WTC11 (cell line): ENCODE results near the gene THAP9. TPM values are rescaled to one million over a fixed set of nuclear protein-coding genes. Genes with fewer than 3 reads are reported as not detected.

Source experiments
- ATAC-seq: fragments of 200-7000 bp; cut with Tn5 transposase; 2 replicates; pipeline ENCODE4 v1.10.0; 2021; ENCODE audit warnings: mild to moderate bottlenecking, moderate library complexity
- CTCF ChIA-PET: fragments of 300-600 bp; sonication (Branson Sonifier 250); formaldehyde crosslinking; loops from one replicate; lab custom pipeline; 2021; ENCODE audit warnings: antibody characterized with exemption; lab: Charles Lee
- POLR2A ChIA-PET: fragments of 350-600 bp; sonication (Branson Sonifier 250); formaldehyde crosslinking; loops from one replicate; lab custom pipeline; 2021; ENCODE audit warnings: antibody characterized with exemption; lab: Charles Lee
- DNase-seq: peaks from one replicate; pipeline ENCODE4 v3.0.0; 2021; ENCODE audit warnings: low spot score
- H3K27ac Mint-ChIP-seq: 2 replicates; pipeline ENCODE4 v1.8.0; 2021; ENCODE audit warnings: mixed read lengths
- H3K27me3 Mint-ChIP-seq: 2 replicates; pipeline ENCODE4 v1.8.0; 2021; ENCODE audit warnings: low read depth, mild to moderate bottlenecking, moderate library complexity, mixed read lengths
- H3K36me3 Mint-ChIP-seq: 2 replicates; pipeline ENCODE4 v1.8.0; 2021; ENCODE audit warnings: mixed read lengths
- H3K4me1 Mint-ChIP-seq: 2 replicates; pipeline ENCODE4 v1.8.0; 2022; ENCODE audit warnings: mixed read lengths
- H3K4me3 Mint-ChIP-seq: 2 replicates; pipeline ENCODE4 v1.8.0; 2021; ENCODE audit warnings: mild to moderate bottlenecking, moderate library complexity, mixed read lengths
- H3K9me3 Mint-ChIP-seq: 2 replicates; pipeline ENCODE4 v1.8.0; 2021; ENCODE audit warnings: mixed read lengths
- ATF1 ChIP-seq: sonication (generic); formaldehyde crosslinking; IDR thresholded peaks from 2 replicates; pipeline ENCODE4 v1.8.1; 2023; ENCODE audit warnings: mild to moderate bottlenecking, moderate library complexity, missing genetic modification reagents
- CBFB ChIP-seq: sonication (generic); formaldehyde crosslinking; IDR thresholded peaks from 2 replicates; pipeline ENCODE4 v1.8.1; 2022; ENCODE audit warnings: mild to moderate bottlenecking, low read depth, missing genetic modification reagents
- CTCF ChIP-seq: fragments of 200-600 bp; IDR thresholded peaks from 2 replicates; pipeline ENCODE4 v1.8.0; 2022; ENCODE audit warnings: antibody characterized with exemption
- E2F4 ChIP-seq: sonication (generic); formaldehyde crosslinking; IDR thresholded peaks from 2 replicates; pipeline ENCODE4 v1.8.1; 2022; ENCODE audit warnings: low read depth, mild to moderate bottlenecking, moderate library complexity, missing genetic modification reagents, borderline replicate concordance
- ESRRA ChIP-seq: sonication (generic); formaldehyde crosslinking; IDR thresholded peaks from 2 replicates; pipeline ENCODE4 v1.8.1; 2022; ENCODE audit warnings: mild to moderate bottlenecking, missing genetic modification reagents, borderline replicate concordance
- ETV6 ChIP-seq: sonication (generic); formaldehyde crosslinking; IDR thresholded peaks from 2 replicates; pipeline ENCODE4 v1.8.1; 2022; ENCODE audit warnings: mild to moderate bottlenecking, missing genetic modification reagents
- FOXP1 ChIP-seq: sonication (generic); formaldehyde crosslinking; IDR thresholded peaks from 2 replicates; pipeline ENCODE4 v1.8.0; 2022; ENCODE audit warnings: missing genetic modification reagents, mild to moderate bottlenecking, moderate library complexity, borderline replicate concordance
- GRHL2 ChIP-seq: fragments of 250-450 bp; sonication (Bioruptor Pico); IDR thresholded peaks from 2 replicates; pipeline ENCODE4 v1.8.0; 2022; ENCODE audit warnings: mild to moderate bottlenecking, moderate library complexity; ENCODE audit not compliant: insufficient replicate concordance, severe bottlenecking
- HMGXB4 ChIP-seq: sonication (generic); formaldehyde crosslinking; IDR thresholded peaks from 2 replicates; pipeline ENCODE4 v1.8.1; 2023; ENCODE audit warnings: mild to moderate bottlenecking, moderate library complexity, missing genetic modification reagents
- IRF1 ChIP-seq: sonication (generic); formaldehyde crosslinking; IDR thresholded peaks from 2 replicates; pipeline ENCODE4 v1.8.0; 2023; ENCODE audit warnings: missing genetic modification reagents
- JUN ChIP-seq: sonication (generic); formaldehyde crosslinking; IDR thresholded peaks from 2 replicates; pipeline ENCODE4 v1.8.0; 2023; ENCODE audit warnings: mild to moderate bottlenecking, missing genetic modification reagents
- KAT7 ChIP-seq: sonication (generic); formaldehyde crosslinking; IDR thresholded peaks from 2 replicates; pipeline ENCODE4 v1.8.1; 2023; ENCODE audit warnings: missing genetic modification reagents, mild to moderate bottlenecking, borderline replicate concordance
- MYBL2 ChIP-seq: sonication (generic); formaldehyde crosslinking; IDR thresholded peaks from 2 replicates; pipeline ENCODE4 v1.8.1; 2023; ENCODE audit warnings: mild to moderate bottlenecking, moderate library complexity, missing genetic modification reagents
- NFATC4 ChIP-seq: fragments of 250-450 bp; sonication (Bioruptor Pico); IDR thresholded peaks from 2 replicates; pipeline ENCODE4 v1.9.0; 2021; ENCODE audit warnings: mild to moderate bottlenecking
- NR2C2 ChIP-seq: sonication (generic); formaldehyde crosslinking; IDR thresholded peaks from 2 replicates; pipeline ENCODE4 v1.8.0; 2022; ENCODE audit warnings: mild to moderate bottlenecking, missing genetic modification reagents
- NR3C1 ChIP-seq: sonication (generic); formaldehyde crosslinking; conservative IDR thresholded peaks from 2 replicates; pipeline ENCODE4 v1.8.1; 2023; ENCODE audit warnings: low read depth, mild to moderate bottlenecking, missing genetic modification reagents
- PRDM15 ChIP-seq: sonication (generic); formaldehyde crosslinking; IDR thresholded peaks from 2 replicates; pipeline ENCODE4 v1.8.0; 2022; ENCODE audit warnings: missing genetic modification reagents
- total RNA-seq: library from RNA; stranded (reverse); gene quantifications from 3 replicates; pipeline ENCODE4 v1.2.3, GENCODE V29; 2021

THAP9 gene
- total RNA-seq, 1 experiment from 2014 or later, result 17.7 TPM

GRCh38 chr4:82890528-82890900, 10.0 kb upstream of the THAP9 start:
- ChIA-PET POLR2A (interaction anchor here (0.8 kb wide), 1 partner anchor 9 kb away, joined by 3 read pairs; no protein-coding TSS in a partner anchor), CTCF (interaction anchor here (1.0 kb wide), 1 partner anchor 38 kb away, joined by 4 read pairs; no protein-coding TSS in a partner anchor)
- TF ChIP-seq JUN (CRISPR knock-in tag), result no peak
- TF ChIP-seq KAT7 (CRISPR knock-in tag), result no peak
- TF ChIP-seq CTCF, result no peak
- TF ChIP-seq NFATC4 (CRISPR knock-in tag), result no peak
- no peak for TF ChIP-seq ATF1 (CRISPR knock-in tag)
- TF ChIP-seq PRDM15 (CRISPR knock-in tag), result no peak
- no peak for TF ChIP-seq NR2C2 (CRISPR knock-in tag)
- Mint-ChIP-seq H3K27ac (peak overlapping the region; percentile 100), H3K9me3 (no peaks in the 10 kb centered on the region), H3K4me1 (peaks cover 33% of the 10 kb centered on the region), H3K36me3 (peaks cover 21% of the 10 kb centered on the region), H3K27me3 (no peaks in the 10 kb centered on the region), H3K4me3 (peak overlapping the region; percentile 93)
- DNase-seq (no peak), ATAC-seq (no peak)

- H3K4me3 Mint-ChIP-seq, result peak within 1 kb of the TSS; percentile 93
- ChIA-PET CTCF (interaction anchor here (1.0 kb wide), 1 partner anchor 39 kb away, joined by 4 read pairs; no protein-coding TSS in a partner anchor), POLR2A (no interaction called here)
- DNase-seq (peak; percentile 96), ATAC-seq (peak; percentile 93)
- peaks cover 33% of the 10 kb centered on the region for H3K4me1 Mint-ChIP-seq
- H3K27me3 Mint-ChIP-seq, result no peaks in the 10 kb centered on the region
- H3K27ac Mint-ChIP-seq, result peak within 1 kb of the TSS; percentile 100
- H3K9me3 Mint-ChIP-seq, result no peaks in the 10 kb centered on the region
- peaks cover 25% of the 10 kb centered on the region for H3K36me3 Mint-ChIP-seq
- TF ChIP-seq CBFB (CRISPR knock-in tag) (peak; percentile 90; the same call in 1 of the 2 replicates), HMGXB4 (CRISPR knock-in tag) (peak; percentile 47; the same call in 1 of the 2 replicates), PRDM15 (CRISPR knock-in tag) (no peak), ESRRA (CRISPR knock-in tag) (peak; percentile 15; the same call in 1 of the 2 replicates), FOXP1 (peak; percentile 90; the same call in 1 of the 2 replicates), IRF1 (CRISPR knock-in tag) (no peak), NR3C1 (CRISPR knock-in tag) (no peak), ETV6 (CRISPR knock-in tag) (peak; percentile 86; the same call in 1 of the 2 replicates), E2F4 (0 out of 2 replicates have a peak, but pooled peaks have one; percentile 30), GRHL2 (CRISPR knock-in tag) (no peak), MYBL2 (peak; percentile 46; the same call in 1 of the 2 replicates)
These were observed 9.4 kb upstream of the THAP9 start, which contains the start of gene SEC31A for GRCh38 chr4:82890901-82891706. Gene SEC31A, minus strand, starts transcription at chr4:82891153. Its CDS starts 9,217 bp downstream, at chr4:82881936.
